ENCODE results near the gene VSX1. TPM values are rescaled to one million over a fixed set of nuclear protein-coding genes. Genes with fewer than 3 reads are reported as not detected.

The VSX1 gene
- total RNA-seq, 1 donor from 2014 or later, result not detected

DNA sequence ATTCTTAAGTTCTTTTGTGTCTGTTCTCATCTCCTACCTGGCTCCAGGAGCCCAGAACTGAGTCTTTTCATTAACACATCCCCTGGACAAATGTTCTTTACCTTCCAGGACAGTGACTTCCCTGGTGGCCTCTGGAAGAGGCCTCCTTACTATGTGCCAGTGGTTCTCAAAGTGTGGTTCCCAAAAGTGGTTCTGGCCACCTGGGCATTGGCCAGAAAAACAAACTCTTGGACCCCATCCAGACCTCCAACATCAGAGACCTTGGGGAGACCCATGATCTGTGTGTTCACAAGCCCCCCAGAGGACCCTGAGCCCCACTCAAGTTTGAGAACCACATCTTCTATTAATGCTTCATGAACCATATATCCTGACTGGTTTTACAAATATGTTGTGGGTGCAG lies 7.2 kb upstream of the VSX1 start:
- Histone ChIP-seq H3K9ac (ENCODE audit: low read depth in 1 of 3, low read length in 3 of 3) (no peak overlapping the region), H3K27ac (ENCODE audit: low read depth, low read length) (no peak overlapping the region), H3K4me1 (ENCODE audit: control insufficient read depth in 3 of 3, insufficient read depth in 3 of 3, low read length in 3 of 3) (peaks cover 0 to 9% (median 5%) of the 10 kb centered on the region in 3 donors), H3K9me3 (ENCODE audit: control insufficient read depth in 3 of 3, low read length in 3 of 3) (no peaks in the 10 kb centered on the region), H3K27me3 (ENCODE audit: control insufficient read depth in 3 of 3, insufficient read depth in 3 of 3, low read length in 3 of 3) (peaks cover 44 to 58% (median 48%) of the 10 kb centered on the region in 3 donors), H3K4me3 (ENCODE audit: low read length in 3 of 3) (no peak overlapping the region), H3K36me3 (ENCODE audit: control insufficient read depth in 3 of 3, insufficient read depth in 3 of 3, low read length in 3 of 3) (no peaks in the 10 kb centered on the region)

DNA sequence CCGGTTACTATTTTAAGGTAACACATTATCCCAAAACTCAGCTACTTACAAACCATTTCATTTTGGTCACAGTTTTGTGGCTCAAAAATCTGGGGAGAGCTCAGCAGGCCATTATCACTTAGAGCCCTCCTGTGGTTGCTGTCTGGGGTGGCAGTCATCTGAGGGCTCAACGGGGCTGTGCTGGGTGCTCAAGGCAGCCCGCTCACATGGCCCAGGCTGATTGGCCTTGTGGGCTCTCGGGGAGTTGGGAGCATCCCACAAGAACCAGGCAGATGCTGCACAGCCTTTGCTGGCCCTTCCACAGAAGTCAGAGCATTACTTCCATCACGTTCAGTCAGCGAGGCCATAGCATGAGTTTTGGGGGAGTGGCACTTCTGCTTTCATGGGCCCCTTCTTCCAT lies 6.3 kb upstream of the VSX1 start:
- Histone ChIP-seq H3K9me3 (ENCODE audit: control insufficient read depth in 3 of 3, low read length in 3 of 3) (no peaks in the 10 kb centered on the region), H3K9ac (ENCODE audit: low read depth in 1 of 3, low read length in 3 of 3) (no peak overlapping the region), H3K4me1 (ENCODE audit: control insufficient read depth in 3 of 3, insufficient read depth in 3 of 3, low read length in 3 of 3) (peaks cover 0 to 17% (median 12%) of the 10 kb centered on the region in 3 donors), H3K27ac (ENCODE audit: low read depth, low read length) (no peak overlapping the region), H3K27me3 (ENCODE audit: control insufficient read depth in 3 of 3, insufficient read depth in 3 of 3, low read length in 3 of 3) (peaks cover 52 to 65% (median 56%) of the 10 kb centered on the region in 3 donors), H3K4me3 (ENCODE audit: low read length in 3 of 3) (no peak overlapping the region), H3K36me3 (ENCODE audit: control insufficient read depth in 3 of 3, insufficient read depth in 3 of 3, low read length in 3 of 3) (no peaks in the 10 kb centered on the region)

GRCh38 chr20:25087186-25087929 lies 5.4 kb upstream of the VSX1 start:
- no peak overlapping the region for H3K27ac ChIP-seq (ENCODE audit: low read depth, low read length)
- no peaks in the 10 kb centered on the region for H3K36me3 ChIP-seq (ENCODE audit: control insufficient read depth in 3 of 3, insufficient read depth in 3 of 3, low read length in 3 of 3)
- no peak overlapping the region for H3K9ac ChIP-seq (ENCODE audit: low read depth in 1 of 3, low read length in 3 of 3)
- no peaks in the 10 kb centered on the region for H3K9me3 ChIP-seq (ENCODE audit: control insufficient read depth in 3 of 3, low read length in 3 of 3)
- H3K4me3 ChIP-seq (ENCODE audit: low read length in 3 of 3), result no peak overlapping the region
- peaks cover 0 to 20% (median 15%) of the 10 kb centered on the region in 3 donors for H3K4me1 ChIP-seq (ENCODE audit: control insufficient read depth in 3 of 3, insufficient read depth in 3 of 3, low read length in 3 of 3)
- peaks cover 61 to 74% (median 64%) of the 10 kb centered on the region in 3 donors for H3K27me3 ChIP-seq (ENCODE audit: control insufficient read depth in 3 of 3, insufficient read depth in 3 of 3, low read length in 3 of 3)

DNA sequence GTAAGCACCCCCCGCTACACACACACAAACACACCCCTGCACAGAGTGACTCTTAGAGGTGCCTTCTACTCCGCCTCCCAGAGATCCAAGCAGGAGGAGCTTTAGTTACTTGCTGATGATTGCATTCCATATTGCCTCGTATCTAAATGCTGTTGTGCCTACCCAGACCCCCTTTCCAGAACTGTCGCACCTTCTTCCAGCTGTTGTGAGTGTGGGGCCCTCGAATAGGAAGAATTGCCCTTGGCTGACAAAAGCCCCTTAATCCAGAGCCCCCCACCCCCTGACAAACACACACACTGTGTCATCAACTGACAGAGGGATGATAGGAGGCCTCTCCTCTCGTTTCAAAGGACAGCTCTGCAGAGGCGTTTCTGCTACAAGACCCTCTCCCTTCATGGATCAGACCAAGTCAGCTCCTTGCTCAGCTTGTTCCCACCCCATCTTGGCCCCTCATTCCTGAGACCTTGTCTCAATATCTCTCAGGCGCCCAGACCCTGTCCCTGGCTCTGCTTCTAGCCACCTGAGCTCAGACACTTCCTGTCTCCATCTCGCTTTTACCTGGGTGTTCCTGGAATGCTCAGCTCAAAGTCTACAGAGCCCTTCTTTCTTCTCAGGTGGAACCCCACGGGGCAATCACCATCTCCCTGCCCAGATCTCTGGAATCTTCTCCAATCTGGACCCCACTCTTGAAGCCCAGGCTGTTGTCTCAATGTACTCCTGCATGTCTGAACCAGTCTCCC lies 4.0 kb upstream of the VSX1 start:
- Histone ChIP-seq H3K9me3 (ENCODE audit: control insufficient read depth in 3 of 3, low read length in 3 of 3) (no peaks in the 10 kb centered on the region), H3K27ac (ENCODE audit: low read depth, low read length) (no peak overlapping the region), H3K4me1 (ENCODE audit: control insufficient read depth in 3 of 3, insufficient read depth in 3 of 3, low read length in 3 of 3) (peaks cover 0 to 24% (median 19%) of the 10 kb centered on the region in 3 donors), H3K36me3 (ENCODE audit: control insufficient read depth in 3 of 3, insufficient read depth in 3 of 3, low read length in 3 of 3) (no peaks in the 10 kb centered on the region), H3K27me3 (ENCODE audit: control insufficient read depth in 3 of 3, insufficient read depth in 3 of 3, low read length in 3 of 3) (peaks cover 74 to 79% (median 77%) of the 10 kb centered on the region in 3 donors), H3K4me3 (ENCODE audit: low read length in 3 of 3) (no peak overlapping the region), H3K9ac (ENCODE audit: low read depth in 1 of 3, low read length in 3 of 3) (no peak overlapping the region)

DNA sequence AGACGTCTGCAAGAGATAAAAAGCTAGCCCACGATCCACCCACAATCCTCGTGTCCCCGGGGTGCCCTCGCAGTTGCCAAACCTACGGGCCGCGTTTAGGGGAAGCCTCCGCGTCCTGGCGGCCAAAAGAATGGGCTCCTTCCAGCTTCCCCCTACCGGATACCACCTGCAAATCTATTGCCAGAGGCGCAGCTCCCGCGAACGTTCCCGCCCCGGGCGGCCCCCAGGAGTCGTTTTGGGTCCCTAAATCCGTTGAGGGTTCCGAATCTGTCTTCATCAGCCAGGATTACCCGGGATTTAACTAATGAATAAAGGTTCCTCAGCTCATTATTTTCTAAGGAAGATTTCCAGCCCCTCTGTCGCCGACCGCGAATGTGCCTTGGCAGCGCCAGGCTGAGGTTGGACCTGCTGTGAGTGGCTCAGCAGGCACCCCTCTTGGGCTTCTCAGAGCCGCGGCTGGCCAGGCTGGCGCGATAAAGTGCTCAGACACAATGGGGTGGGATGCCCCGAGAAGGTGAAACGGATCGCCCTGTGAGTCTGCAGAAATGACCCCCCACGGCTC lies 2.8 kb upstream of the VSX1 start:
- no peak overlapping the region for H3K4me3 ChIP-seq (ENCODE audit: low read length in 3 of 3)
- no peak overlapping the region for H3K27ac ChIP-seq (ENCODE audit: low read depth, low read length)
- peaks cover 78 to 82% (median 81%) of the 10 kb centered on the region in 3 donors for H3K27me3 ChIP-seq (ENCODE audit: control insufficient read depth in 3 of 3, insufficient read depth in 3 of 3, low read length in 3 of 3)
- no peaks in the 10 kb centered on the region for H3K36me3 ChIP-seq (ENCODE audit: control insufficient read depth in 3 of 3, insufficient read depth in 3 of 3, low read length in 3 of 3)
- peaks cover 0 to 24% (median 19%) of the 10 kb centered on the region in 3 donors for H3K4me1 ChIP-seq (ENCODE audit: control insufficient read depth in 3 of 3, insufficient read depth in 3 of 3, low read length in 3 of 3)
- H3K9me3 ChIP-seq (ENCODE audit: control insufficient read depth in 3 of 3, low read length in 3 of 3), result no peaks in the 10 kb centered on the region
- peak overlapping the region in 1 of 3 donors; percentile 33 for H3K9ac ChIP-seq (ENCODE audit: low read depth in 1 of 3, low read length in 3 of 3)

GRCh38 chr20:25083773-25084625 lies 2.1 kb upstream of the VSX1 start:
- Histone ChIP-seq H3K27ac (ENCODE audit: low read depth, low read length) (no peak overlapping the region), H3K27me3 (ENCODE audit: control insufficient read depth in 3 of 3, insufficient read depth in 3 of 3, low read length in 3 of 3) (peaks cover 81 to 83% (median 82%) of the 10 kb centered on the region in 3 donors), H3K4me1 (ENCODE audit: control insufficient read depth in 3 of 3, insufficient read depth in 3 of 3, low read length in 3 of 3) (peaks cover 0 to 24% (median 19%) of the 10 kb centered on the region in 3 donors), H3K9ac (ENCODE audit: low read depth in 1 of 3, low read length in 3 of 3) (no peak overlapping the region), H3K9me3 (ENCODE audit: control insufficient read depth in 3 of 3, low read length in 3 of 3) (no peaks in the 10 kb centered on the region), H3K4me3 (ENCODE audit: low read length in 3 of 3) (peak overlapping the region in 1 of 3 donors; percentile 7), H3K36me3 (ENCODE audit: control insufficient read depth in 3 of 3, insufficient read depth in 3 of 3, low read length in 3 of 3) (no peaks in the 10 kb centered on the region)

DNA sequence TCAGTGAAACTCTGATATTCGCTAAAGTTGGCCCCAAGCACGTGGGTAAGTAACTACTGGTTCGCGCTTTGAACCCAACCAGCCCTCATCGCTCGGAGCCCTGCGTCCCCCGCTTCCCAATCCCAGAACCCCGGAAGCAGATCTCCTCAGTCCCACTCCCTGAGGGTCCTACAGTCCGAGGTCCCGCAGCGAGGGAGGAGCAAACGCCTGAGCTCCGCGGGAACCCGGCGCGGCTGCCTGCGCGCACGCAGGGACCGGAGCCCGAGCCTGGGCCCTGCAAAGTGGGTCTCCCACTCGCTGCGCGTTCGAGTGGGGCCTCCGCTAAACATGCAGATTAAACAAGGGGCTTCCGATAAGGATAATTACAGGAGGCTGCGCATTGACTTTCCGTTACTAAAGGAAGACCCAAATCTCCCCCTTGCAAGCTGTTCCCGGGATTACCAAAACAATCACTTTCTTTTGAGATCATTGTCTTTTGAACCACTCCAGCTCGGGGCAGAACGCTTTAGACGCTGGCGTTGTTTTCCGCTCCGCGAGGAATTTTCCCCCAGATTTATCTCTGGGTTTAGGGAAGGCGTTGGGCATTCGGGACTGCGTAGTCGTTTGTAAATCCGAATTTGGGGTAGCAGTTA lies 1.3 kb upstream of the VSX1 start:
- Histone ChIP-seq H3K27ac (ENCODE audit: low read depth, low read length) (no peak overlapping the region), H3K9ac (ENCODE audit: low read depth in 1 of 3, low read length in 3 of 3) (no peak overlapping the region), H3K9me3 (ENCODE audit: control insufficient read depth in 3 of 3, low read length in 3 of 3) (no peaks in the 10 kb centered on the region), H3K4me1 (ENCODE audit: control insufficient read depth in 3 of 3, insufficient read depth in 3 of 3, low read length in 3 of 3) (peaks cover 0 to 24% (median 19%) of the 10 kb centered on the region in 3 donors), H3K4me3 (ENCODE audit: low read length in 3 of 3) (peak overlapping the region in 2 of 3 donors; percentile 7 to 29), H3K36me3 (ENCODE audit: control insufficient read depth in 3 of 3, insufficient read depth in 3 of 3, low read length in 3 of 3) (no peaks in the 10 kb centered on the region), H3K27me3 (ENCODE audit: control insufficient read depth in 3 of 3, insufficient read depth in 3 of 3, low read length in 3 of 3) (peaks cover 75 to 87% (median 85%) of the 10 kb centered on the region in 3 donors)

- Histone ChIP-seq H3K4me1 (ENCODE audit: control insufficient read depth in 3 of 3, insufficient read depth in 3 of 3, low read length in 3 of 3) (peaks cover 6 to 28% (median 26%) of the 10 kb centered on the region in 3 donors), H3K4me3 (ENCODE audit: low read length in 3 of 3) (no peak overlapping the region), H3K36me3 (ENCODE audit: control insufficient read depth in 3 of 3, insufficient read depth in 3 of 3, low read length in 3 of 3) (no peaks in the 10 kb centered on the region), H3K27ac (ENCODE audit: low read depth, low read length) (no peak overlapping the region), H3K9ac (ENCODE audit: low read depth in 1 of 3, low read length in 3 of 3) (no peak overlapping the region), H3K9me3 (ENCODE audit: control insufficient read depth in 3 of 3, low read length in 3 of 3) (no peaks in the 10 kb centered on the region), H3K27me3 (ENCODE audit: control insufficient read depth in 3 of 3, insufficient read depth in 3 of 3, low read length in 3 of 3) (peaks cover 68 to 88% (median 77%) of the 10 kb centered on the region in 3 donors)
Measured at GRCh38 chr20:25082498-25082873, 545 bp upstream of the VSX1 start.

DNA sequence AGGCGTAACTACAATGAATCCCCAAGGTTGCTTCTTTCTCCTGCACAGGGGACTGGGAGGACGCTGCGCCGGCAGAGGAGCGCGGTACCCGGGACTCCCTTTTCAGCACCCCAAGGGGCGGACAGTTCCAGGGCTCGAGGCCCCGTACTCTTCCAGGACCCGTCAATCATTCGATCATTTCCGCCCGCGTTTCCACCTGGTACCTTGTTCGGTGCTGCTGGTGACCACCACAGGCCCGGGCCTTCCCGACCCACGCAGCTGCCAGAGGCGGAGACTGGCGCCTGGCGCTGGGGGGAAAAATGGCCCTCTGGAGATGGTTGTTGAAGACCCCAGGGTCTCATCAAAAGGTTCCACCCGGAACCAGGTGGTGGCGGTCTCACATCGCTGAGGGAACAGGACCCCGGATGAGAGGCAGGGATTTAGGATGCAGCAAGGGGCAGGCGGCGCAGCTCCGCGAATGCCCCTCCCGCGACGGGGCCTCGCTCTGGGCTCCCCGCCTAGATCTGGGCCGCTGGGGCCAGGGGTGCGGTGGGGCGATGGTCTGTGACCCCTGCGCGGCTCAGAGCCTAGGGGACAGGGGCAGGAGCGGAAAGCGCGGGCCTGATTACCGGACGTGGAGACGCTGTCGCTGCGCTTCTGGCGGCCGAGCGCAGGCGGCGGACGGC lies 744 bp downstream of the VSX1 start:
- Histone ChIP-seq H3K4me3 (ENCODE audit: low read length in 3 of 3) (no peak overlapping the region), H3K4me1 (ENCODE audit: control insufficient read depth in 3 of 3, insufficient read depth in 3 of 3, low read length in 3 of 3) (peaks cover 12 to 38% (median 37%) of the 10 kb centered on the region in 3 donors), H3K36me3 (ENCODE audit: control insufficient read depth in 3 of 3, insufficient read depth in 3 of 3, low read length in 3 of 3) (no peaks in the 10 kb centered on the region), H3K9ac (ENCODE audit: low read depth in 1 of 3, low read length in 3 of 3) (no peak overlapping the region), H3K27me3 (ENCODE audit: control insufficient read depth in 3 of 3, insufficient read depth in 3 of 3, low read length in 3 of 3) (peaks cover 55 to 84% (median 64%) of the 10 kb centered on the region in 3 donors), H3K27ac (ENCODE audit: low read depth, low read length) (no peak overlapping the region), H3K9me3 (ENCODE audit: control insufficient read depth in 3 of 3, low read length in 3 of 3) (no peaks in the 10 kb centered on the region)

All from skeletal muscle tissue (tissue), 4 donors.